NK-92 (cell line): Measurements from ENCODE around the gene PRKG1.
"Not testable (repeated sequence)": the region's sequence is repeated elsewhere in the genome, so short reads cannot be mapped to it uniquely, and the experiment has no call there.

Experiments
- DNase-seq: peaks from one replicate; lab custom pipeline; 2025; ENCODE audit not compliant: unreplicated experiment; lab: John Stamatoyannopoulos, UW

Gene PRKG1

DNA sequence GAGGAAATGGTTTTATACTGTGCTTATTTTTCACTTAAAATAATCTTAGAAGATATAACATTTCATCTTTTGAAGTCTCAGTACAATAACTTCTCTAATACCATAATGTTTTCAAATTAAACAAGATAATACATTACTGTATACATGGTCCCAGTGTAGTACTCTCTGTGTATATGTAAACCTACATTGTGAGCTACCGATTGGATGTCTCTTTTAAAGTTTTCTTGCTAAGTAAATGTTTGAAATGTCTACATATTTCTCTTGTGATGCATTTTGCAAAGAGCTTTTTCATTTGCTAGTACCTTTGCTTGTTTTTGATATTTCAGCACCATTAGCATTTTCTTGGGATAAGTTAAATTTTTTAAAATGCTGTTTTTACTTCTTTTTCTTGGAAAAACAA lies 94.8 kb downstream of the PRKG1 start:
- no peak for DNase-seq

DNA sequence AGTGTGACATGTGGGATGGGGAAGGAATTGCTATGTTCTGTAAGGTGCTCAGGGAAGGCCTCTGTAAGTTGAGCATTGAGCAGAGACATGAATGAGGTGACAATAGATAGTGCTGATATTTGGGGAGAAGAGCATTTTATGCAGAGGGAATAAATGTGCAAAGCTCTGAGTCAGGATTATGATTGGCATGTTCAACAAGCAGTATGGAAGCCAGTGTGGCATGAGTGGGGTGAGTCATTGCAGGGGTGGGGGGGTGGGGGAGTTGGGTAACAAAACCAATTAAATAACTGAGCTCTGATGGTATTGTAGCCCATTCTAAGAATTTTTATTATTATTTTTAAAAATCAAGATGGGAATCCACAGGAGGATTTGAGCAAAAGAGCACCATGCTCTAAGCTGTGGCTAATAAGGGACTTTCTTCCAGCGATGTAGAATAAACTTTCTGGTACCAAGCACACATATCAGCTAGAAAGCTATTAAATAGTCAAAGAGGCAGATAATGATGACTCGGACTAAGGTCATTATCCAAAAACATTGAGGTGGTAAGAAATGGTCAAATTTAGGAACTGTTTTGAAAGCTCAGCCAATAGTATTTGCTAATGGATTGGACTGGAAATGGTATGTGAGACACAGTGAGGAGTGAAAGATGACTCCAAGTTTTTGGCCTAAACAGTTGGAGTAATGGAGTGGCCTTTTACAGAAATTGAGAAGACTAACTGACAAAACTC lies 96.4 kb downstream of the PRKG1 start:
- no peak for DNase-seq

DNA sequence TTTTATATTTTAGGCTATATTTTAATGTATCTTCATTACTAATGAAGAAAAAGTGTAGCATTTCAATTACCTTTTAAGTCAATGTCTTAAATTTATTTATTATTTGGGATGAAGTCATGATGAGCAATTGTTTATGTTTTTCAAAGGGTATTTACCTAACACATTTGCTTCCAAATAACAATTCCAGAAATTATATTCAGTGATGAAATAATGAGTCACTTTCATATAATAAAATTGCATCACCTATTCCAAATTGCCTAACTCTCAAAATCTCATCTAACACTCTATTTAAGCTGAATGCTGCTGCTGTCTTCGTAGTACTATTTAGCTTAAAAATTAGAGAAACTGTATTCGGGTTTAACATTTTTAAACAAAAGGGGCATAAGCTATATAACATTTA lies 97.7 kb downstream of the PRKG1 start:
- no peak for DNase-seq

DNA sequence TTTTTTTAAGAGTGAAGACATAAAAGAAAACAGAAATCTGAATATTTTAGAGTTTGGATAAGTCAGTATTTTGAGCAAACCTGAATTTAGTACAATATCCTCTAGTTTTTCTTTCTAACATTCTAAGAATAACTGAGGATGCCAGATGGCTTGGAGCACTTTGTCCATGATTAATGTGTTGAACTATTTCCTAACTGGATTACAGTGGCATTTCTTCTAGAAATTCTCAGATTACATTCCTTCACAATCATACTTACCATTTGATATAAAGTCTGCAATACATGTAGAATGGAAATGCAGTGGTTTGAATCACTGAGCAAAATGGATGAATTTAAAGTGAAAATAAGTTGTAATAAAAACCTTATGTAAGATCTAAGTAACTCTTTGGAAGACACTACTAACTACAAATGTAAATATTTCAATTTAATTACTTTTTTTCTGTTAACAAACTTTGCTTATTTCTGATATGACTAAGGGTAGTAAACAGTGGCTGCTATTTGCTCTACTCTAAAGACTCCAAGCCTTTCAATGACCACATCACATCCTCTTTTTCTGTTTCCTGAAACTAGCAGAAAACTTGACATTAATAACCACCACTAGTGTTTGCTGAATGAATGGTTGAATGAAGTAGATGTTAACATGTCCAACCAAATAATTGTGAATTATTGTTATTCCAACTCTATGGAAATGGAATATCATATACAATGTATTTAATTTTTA lies 102.8 kb downstream of the PRKG1 start:
- no peak for DNase-seq

DNA sequence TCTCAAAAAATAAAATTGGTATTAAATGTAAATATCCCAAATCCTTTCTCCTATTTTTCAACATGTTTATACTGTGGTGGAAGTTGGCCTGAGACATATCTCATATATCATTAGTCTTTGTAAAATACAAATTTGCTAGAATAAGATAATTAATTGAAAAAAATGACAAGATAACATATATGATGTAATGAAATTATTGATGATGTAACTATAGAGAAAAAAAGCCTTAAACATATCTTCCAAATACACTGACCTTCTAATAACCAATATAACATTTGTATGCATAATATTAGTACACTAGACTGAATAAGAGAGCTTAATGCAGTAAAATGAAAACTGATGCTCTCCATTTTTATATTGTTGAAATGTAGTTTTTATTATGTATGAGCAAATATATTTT lies 104.3 kb downstream of the PRKG1 start:
- no peak for DNase-seq

DNA sequence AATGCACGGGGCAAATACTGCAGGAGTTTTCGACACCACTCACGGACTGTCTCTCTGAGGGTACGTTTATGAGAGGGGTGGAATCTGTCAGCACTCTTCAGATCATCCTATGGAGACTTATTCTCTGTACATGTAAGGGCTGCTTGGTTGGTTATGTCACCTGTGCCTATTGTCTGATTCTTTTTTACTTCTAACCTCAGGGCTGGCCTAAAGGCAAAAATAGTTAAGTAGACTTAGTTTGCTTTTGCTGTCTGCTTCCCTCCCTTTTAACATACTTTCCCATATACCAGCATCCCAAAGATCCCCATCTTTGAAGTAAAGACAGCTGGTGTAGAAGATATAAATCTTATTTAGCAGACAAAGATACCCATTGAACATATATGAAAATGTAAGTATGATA lies 105.9 kb downstream of the PRKG1 start:
- DNase-seq, result no peak

DNA sequence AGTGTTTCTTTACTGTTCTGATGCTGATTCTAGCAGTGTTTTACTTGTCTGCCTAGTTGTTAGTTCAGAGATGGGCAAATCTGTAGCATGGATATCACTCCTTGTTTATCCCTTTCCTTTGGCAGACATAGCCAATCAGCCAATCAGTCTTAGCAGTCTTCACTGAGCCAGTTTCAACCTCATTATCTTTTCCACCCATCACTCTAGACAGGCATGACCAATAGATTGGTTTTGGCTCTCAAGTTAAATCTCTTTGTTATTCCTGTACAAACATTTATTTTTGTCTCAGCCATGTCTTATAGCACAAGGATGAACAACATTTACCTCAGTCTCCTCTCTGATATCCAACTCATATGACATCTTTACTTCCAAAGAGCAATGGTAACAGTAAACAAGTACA lies 109.5 kb downstream of the PRKG1 start:
- no peak for DNase-seq

DNA sequence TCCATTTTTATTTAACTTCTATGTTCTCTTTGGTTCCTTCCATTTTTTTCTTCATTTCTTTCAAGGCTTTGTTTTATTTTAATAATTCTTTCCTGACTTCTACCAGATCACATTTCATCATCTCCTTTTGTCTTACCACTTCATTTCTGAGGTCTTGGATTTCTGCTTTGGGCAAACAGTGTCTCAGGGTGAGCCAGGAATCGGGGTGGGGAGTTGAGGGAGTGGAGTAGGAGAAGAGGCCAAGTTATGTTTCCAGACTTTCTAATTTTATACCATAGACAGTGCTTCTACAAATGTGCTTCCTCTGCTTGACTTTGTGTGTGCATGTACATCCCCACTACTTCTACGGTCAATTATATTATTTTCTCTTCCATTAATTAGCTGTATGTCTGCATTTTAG lies 112.1 kb downstream of the PRKG1 start:
- no peak for DNase-seq

DNA sequence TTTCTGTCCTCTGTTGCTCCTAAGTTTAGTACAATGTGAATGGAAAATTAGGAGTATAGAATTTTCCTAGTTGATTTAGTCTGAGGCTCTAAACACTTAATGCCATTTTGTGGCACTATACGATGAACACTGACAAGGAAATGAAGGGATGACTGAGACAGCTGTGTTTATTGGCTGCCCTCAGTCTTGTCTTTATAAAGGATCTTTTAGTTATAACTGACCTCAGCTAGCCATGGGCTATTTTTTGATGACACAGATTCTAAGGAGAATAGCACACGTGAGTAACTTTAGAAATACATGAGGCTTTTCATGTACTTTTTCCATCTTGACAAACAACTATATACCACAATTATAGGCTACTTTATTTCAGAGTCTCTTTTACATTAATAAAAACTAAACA lies 113.7 kb downstream of the PRKG1 start:
- DNase-seq, result no peak

DNA sequence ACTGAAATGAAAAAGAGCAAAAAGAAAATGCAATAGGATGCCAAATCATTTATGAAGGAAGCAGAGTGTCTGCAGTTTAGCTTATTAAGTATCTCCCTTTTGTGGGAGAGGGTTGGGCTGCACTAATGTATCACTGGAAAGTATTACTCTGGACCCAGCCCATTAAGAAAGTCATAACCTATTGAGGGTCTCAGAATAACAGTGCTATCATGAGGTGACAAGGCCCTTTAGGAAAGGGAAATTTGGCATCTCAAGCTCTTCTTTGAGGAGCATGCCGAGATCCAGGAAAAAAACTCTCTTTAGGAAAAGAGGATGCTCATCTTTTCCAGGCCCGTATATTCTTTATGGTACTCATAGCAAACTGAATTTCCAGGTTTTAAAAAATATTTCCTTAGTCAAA lies 114.6 kb downstream of the PRKG1 start:
- no peak for DNase-seq

DNA sequence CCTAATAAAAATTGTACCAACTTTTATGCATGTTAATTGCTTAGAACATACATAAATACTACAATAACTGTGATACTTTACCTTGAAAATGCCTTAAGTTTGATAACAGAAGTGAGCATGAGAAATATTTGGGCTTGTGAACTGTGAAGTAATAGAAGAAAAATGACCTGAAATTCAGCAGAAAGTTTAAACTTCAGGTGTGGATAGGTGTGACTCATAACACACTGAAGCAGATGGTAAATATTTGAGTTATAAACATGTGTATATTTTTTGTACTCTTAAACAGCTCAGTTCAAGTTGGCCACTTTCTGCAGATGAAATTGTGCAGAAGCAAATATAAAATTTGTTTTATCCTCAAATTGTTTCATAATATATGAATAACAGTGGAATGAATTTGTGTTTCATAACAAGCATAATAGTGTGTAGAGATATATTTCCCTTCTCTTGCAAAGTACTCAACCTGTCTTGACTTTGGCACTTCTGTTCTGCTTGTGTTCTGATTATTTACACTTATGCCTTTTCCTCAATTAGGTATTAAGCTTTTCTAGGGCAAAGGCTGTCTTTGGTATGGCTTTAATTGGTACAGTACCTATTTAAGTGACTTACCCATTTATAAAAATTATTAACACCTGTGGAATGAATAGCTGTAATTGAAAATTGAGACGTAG lies 122.4 kb downstream of the PRKG1 start:
- DNase-seq, result no peak

DNA sequence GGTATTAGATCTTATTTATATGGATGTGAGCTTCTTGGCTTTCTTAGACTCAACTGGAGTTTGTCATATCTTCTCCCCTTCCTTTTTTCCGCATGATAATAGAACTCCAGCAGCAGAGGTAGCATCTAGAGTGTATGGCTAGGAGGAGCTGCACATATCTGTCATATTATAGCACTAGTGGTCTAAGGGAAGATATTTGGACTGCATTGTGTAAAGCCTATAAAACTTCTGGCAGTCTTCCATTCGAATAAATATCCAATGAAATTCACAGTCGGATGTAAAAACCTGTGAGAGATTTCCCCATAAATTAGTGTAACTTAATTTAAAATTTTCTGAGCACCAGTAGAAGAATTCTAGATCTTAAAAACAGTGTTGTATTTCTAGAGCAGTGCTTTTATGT lies 123.9 kb downstream of the PRKG1 start:
- DNase-seq, result no peak

DNA sequence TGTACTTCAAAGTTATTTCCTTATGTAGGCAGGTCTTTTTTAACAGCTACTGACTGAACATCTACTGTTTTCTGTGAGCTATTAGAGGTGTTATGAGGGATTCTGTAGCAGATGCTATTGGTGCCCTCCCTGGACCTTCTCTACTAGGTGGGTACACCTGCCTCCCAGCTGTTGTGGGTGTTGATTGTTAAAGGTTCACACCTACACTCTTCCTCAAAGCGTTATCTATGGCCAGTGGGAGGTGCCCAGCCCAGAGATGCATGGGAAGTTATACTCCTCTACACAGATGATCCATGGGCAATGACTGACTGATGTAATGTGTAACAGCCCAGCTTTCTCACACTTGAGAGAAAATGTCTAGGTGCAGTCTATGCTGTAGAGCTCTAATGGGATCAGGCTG lies 127.7 kb downstream of the PRKG1 start:
- no peak for DNase-seq

DNA sequence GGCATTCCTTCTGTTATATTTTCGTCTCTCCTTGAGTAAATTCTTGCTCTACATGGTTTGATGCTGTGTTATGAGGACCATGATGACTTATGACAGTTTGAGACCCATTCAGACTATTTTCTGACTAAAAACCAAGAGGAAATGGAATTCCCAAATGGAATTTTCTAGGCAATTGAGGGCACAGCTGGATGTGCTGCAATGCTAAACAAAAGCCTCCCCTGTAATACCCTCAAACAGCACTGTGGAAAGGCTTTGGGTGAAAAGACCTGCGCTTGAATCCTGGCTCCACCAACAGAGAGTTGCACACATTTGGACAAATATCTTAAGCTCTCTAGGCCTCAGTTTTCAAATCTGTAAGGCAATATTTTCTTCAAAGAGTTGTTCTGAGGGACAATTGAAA lies 129.1 kb downstream of the PRKG1 start:
- DNase-seq, result no peak

DNA sequence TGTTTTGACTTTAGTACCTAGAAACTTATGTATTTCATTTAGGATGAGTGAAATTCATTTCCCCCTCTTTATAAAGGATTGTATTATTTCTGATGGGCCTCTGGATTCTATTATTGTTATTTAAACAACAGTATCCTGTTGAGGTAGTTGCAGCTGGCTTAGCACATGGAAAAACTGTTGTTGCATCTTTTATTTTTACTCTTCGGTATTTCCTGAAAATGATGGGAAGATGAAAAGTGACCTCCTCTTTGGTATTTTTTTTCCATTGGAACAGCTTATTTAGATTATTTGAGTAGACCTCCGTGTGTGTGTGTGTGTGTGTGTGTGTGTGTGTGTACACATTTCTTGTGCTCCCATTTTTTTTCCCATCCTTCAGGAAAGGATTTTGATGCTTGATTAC lies 129.8 kb downstream of the PRKG1 start:
- no peak for DNase-seq

DNA sequence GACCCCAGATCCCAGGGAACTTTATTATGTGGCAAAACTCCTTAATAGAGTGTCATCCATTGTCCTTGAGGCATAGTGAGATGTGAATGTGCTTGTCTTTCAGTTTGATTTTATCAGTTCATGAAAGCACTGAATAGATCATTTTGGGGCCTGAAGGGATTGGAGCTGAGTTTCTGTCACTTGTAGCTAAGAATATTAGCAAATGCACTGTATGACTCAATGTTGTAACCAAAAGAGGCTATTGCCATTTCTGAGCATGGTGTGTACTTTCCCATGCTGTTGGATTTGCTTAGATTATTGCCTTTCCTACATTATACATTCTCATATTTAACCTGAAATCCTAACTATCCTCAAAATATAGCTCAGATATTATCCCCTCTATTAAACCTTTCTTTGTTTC lies 130.4 kb downstream of the PRKG1 start:
- no peak for DNase-seq

DNA sequence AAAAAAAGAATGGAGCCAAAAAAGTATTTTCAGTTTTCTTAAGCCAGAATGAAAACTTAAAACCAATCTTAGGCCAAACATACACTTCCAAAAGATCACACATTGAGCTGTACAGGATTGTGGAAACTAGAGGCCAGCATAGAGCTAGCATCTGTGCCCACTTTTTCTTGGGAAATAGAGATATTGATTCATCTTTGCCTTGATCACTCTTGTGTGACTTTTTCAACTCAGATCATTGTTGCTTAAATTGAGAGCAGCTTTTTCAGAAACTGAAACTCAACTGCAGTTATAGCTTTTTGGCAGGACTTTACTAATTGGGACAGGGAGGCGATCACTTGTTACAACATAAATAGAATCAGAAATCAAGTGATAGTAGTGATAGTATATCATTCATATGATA lies 132.2 kb downstream of the PRKG1 start:
- no peak for DNase-seq

DNA sequence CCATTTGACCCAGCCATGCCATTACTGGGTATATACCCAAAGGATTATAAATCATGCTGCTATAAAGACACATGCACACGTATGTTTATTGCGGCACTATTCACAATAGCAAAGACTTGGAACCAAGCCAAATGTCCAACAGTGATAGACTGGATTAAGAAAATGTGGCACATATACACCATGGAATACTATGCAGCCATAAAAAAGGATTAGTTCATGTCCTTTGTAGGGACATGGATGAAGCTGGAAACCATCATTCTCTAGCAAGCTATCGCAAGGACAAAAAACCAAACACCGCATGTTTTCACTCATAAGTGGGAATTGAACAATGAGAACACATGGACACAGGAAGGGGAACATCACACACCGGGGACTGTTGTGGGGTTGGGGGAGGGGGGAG lies 138.7 kb downstream of the PRKG1 start:
- DNase-seq, result not testable (repeated sequence)

DNA sequence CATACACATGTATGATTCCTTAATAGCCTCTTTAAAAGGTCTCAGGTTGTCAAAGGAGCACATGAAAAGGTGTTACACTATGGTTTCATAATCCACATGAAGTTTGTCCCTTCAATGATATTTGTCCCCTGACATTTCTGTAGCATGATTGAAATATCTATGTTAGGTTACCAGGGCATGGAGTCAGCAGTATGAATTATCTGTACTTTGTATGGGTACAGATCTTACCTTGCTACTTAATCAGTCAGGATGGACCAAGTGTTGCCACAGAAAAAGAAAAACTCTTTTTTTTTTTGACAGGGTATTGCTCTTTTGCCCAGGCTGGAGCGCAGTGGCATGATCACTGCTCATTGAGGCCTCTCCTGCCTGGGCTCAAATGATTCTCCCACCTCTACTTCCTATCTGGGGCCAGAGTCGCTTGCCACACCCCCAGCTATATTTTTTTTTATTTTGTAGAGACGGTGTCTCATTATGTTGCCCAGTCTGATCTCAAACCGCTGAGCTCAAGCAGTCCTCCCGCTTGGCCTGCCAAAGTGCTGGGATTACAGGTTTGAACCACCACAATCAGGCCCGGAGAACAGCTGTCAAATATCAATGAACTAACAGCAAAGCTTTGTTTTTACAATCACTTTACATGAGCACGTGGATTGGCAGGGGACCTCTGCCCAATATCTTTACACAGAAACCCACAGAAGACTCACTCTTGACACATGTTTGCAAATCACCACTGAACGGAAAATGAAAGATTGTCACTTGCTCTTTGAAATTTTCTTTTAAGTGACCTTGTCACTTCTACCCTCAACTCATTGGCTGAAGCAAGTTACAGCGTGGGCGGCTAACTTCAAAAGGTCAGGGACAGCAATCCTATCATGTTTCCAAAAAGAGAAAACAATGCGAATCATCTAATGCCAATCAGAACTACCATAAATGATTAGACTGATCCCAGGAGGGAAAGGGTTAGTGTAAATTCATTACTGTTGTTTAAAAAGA lies 140.2 kb downstream of the PRKG1 start:
- DNase-seq, result no peak

DNA sequence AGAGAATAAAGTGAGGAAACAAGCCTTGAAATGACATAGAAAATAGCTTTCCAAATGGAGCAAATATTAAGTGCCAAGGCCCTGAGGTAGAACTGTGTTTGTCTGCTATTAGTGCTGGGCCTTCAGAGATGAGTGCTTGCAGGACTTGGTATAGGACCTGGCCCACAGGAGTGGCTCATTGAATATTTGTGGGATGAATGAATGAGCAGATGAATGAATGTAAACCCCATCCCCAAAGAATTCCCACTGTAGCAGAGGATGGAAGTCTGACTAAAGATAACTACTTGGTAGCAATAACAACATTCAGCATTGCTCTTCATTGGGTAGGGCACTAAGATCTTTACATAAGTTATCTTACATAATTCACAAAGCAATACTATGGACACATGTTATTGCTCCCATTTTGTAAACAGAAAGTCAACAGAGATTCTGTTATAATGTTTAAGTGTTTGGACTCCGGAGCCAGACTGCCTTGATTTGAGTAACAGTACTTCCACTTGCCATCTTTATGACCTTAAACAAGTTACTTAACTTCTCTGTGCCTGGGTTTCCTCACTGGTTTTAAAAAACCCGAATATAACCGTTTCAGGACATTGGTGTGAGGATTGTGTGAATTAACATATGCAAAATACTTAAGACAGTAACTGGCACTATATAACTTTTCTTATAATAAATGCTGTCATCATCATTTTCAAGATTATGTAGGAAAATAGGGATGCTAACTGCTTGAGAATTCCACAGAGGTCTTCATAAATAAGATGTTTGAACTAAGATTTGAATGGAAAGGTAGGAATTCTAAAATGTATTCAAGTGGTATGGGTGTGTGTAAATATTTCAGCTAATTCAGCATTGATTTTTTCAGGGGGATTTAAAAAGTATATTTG lies 141.9 kb downstream of the PRKG1 start:
- no peak for DNase-seq
